Astrocyte (in vitro differentiated cells and primary cell): ENCODE data around the gene CIT. TPM values are rescaled to one million over a fixed set of nuclear protein-coding genes. Genes with fewer than 3 reads are reported as not detected.
A peak's percentile ranks its signal among the peaks of the same experiment; 100 is the strongest.

Experiments used
- DNase-seq: peaks from one replicate; pipeline ENCODE4 v3.0.0-alpha.2; 2010; ENCODE audit warnings: low read depth
- FAIRE-seq: peaks from 2 replicates; lab custom pipeline; 2011; peaks lifted over from hg19 to GRCh38; lab: Jason Lieb, UNC
- H2AFZ ChIP-seq: 2 replicates; pipeline ENCODE4 v1.6.0; 2012; ENCODE audit warnings: low read depth, low read length, inconsistent platforms
- H3K27ac ChIP-seq: 2 replicates; pipeline ENCODE4 v1.5.1; 2011; ENCODE audit warnings: low read depth, low read length, inconsistent platforms
- H3K27me3 ChIP-seq: 2 replicates; pipeline ENCODE4 v1.6.0; 2011; ENCODE audit warnings: low read length, inconsistent platforms; ENCODE audit not compliant: insufficient read depth
- H3K36me3 ChIP-seq: 2 replicates; pipeline ENCODE4 v1.5.1; 2011; ENCODE audit warnings: low read length, inconsistent platforms; ENCODE audit not compliant: insufficient read depth
- H3K4me1 ChIP-seq: 2 replicates; pipeline ENCODE4 v1.5.1; 2011; ENCODE audit warnings: low read length, inconsistent platforms; ENCODE audit not compliant: insufficient read depth
- H3K4me2 ChIP-seq: 2 replicates; pipeline ENCODE4 v1.6.0; 2012; ENCODE audit warnings: low read length, inconsistent platforms
- H3K4me3 ChIP-seq: 2 replicates; pipeline ENCODE4 v1.5.1; 2011; ENCODE audit warnings: low read depth, mild to moderate bottlenecking, low read length, inconsistent platforms; ENCODE audit not compliant: insufficient read depth
- H3K79me2 ChIP-seq: 2 replicates; pipeline ENCODE4 v1.6.0; 2012; ENCODE audit warnings: mild to moderate bottlenecking, low read length, inconsistent platforms; ENCODE audit not compliant: insufficient read depth
- H3K9ac ChIP-seq: 2 replicates; pipeline ENCODE4 v1.6.0; 2012; ENCODE audit warnings: mild to moderate bottlenecking, low read length, inconsistent platforms
- H3K9me3 ChIP-seq: 2 replicates; pipeline ENCODE4 v1.5.1; 2012; ENCODE audit warnings: low read depth, mild to moderate bottlenecking, low read length, inconsistent platforms; ENCODE audit not compliant: insufficient read depth
- H4K20me1 ChIP-seq: 2 replicates; pipeline ENCODE4 v1.6.0; 2012; ENCODE audit warnings: low read length, inconsistent platforms; ENCODE audit not compliant: insufficient read depth
- H3K27ac Mint-ChIP-seq: one replicate; pipeline ENCODE4 v1.8.0; 2021; ENCODE audit warnings: mild to moderate bottlenecking, mixed read lengths; ENCODE audit not compliant: unreplicated experiment
- H3K27me3 Mint-ChIP-seq: one replicate; pipeline ENCODE4 v1.8.0; 2021; ENCODE audit warnings: low read depth, mixed read lengths; ENCODE audit not compliant: unreplicated experiment
- H3K36me3 Mint-ChIP-seq: one replicate; pipeline ENCODE4 v1.8.0; 2021; ENCODE audit warnings: low read depth, mixed read lengths; ENCODE audit not compliant: unreplicated experiment
- H3K4me1 Mint-ChIP-seq: one replicate; pipeline ENCODE4 v1.8.0; 2021; ENCODE audit warnings: low read depth, mixed read lengths; ENCODE audit not compliant: unreplicated experiment
- H3K4me3 Mint-ChIP-seq: one replicate; pipeline ENCODE4 v1.8.0; 2021; ENCODE audit warnings: mild to moderate bottlenecking, moderate library complexity, mixed read lengths; ENCODE audit not compliant: unreplicated experiment
- H3K9me3 Mint-ChIP-seq: one replicate; pipeline ENCODE4 v1.8.0; 2021; ENCODE audit warnings: mild to moderate bottlenecking, mixed read lengths; ENCODE audit not compliant: unreplicated experiment
- EZH2 ChIP-seq: IDR thresholded peaks from 2 replicates; pipeline ENCODE4 v1.6.1; 2012; ENCODE audit warnings: mild to moderate bottlenecking, low read length, inconsistent platforms; ENCODE audit not compliant: insufficient read depth
- total RNA-seq: library from RNA; stranded (reverse); gene quantifications from 2 replicates; pipeline ENCODE4 v1.2.1, GENCODE V29; 2021
- TF ChIP-seq, protein P1 (sequence below): IDR thresholded peaks from 2 replicates; pipeline ENCODE4 v1.5.1; 2011; ENCODE audit warnings: low read depth, mild to moderate bottlenecking, inconsistent platforms, low read length, moderate library complexity; ENCODE audit not compliant: insufficient read depth

Gene CIT
- total RNA-seq, 1 donor from 2014 or later, result 4.5 TPM

DNA sequence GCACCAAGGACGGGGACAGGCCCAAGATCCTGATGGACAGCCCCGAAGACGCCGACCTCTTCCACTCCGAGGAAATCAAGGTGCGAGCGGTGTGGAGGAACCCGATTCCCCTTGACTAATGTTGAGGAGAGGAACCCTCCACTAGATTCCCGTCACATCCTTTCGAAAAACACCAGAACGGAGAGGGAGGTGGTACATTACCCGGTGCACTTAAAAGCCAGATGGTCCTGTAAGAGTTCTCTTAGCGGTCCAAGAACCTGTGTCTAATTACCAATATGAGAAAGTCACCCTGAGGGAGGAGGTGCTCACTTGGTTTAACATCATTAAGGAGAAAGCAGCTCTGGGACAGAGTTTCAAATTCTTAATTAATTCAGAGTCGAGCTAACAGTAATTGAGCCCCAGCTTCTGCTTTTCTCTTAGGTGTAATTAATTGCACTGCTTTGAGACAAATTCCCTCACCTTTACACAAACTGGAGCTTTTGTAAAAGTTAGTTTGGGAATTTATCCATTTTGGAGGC, 208.7 kb downstream of the CIT start:
- Mint-ChIP-seq H3K9me3 (no peaks in the 10 kb centered on the region), H3K27ac (peak overlapping the region; percentile 89), H3K27me3 (no peaks in the 10 kb centered on the region), H3K4me1 (peaks cover 5% of the 10 kb centered on the region), H3K4me3 (peak overlapping the region; percentile 97), H3K36me3 (no peaks in the 10 kb centered on the region)
- H3K27ac ChIP-seq, result peak overlapping the region; percentile 76
- peaks cover 5% of the 10 kb centered on the region for H3K4me1 ChIP-seq
- H3K27me3 ChIP-seq, result no peaks in the 10 kb centered on the region
- no peaks in the 10 kb centered on the region for H3K9me3 ChIP-seq
- peak; percentile 8 for DNase-seq
- H2AFZ ChIP-seq, result peak overlapping the region; percentile 97
- TF ChIP-seq, protein P1, sequence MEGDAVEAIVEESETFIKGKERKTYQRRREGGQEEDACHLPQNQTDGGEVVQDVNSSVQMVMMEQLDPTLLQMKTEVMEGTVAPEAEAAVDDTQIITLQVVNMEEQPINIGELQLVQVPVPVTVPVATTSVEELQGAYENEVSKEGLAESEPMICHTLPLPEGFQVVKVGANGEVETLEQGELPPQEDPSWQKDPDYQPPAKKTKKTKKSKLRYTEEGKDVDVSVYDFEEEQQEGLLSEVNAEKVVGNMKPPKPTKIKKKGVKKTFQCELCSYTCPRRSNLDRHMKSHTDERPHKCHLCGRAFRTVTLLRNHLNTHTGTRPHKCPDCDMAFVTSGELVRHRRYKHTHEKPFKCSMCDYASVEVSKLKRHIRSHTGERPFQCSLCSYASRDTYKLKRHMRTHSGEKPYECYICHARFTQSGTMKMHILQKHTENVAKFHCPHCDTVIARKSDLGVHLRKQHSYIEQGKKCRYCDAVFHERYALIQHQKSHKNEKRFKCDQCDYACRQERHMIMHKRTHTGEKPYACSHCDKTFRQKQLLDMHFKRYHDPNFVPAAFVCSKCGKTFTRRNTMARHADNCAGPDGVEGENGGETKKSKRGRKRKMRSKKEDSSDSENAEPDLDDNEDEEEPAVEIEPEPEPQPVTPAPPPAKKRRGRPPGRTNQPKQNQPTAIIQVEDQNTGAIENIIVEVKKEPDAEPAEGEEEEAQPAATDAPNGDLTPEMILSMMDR, result no peak
- TF ChIP-seq EZH2, result no peak
- peak overlapping the region; percentile 95 for H3K4me3 ChIP-seq
- H3K4me2 ChIP-seq, result peak overlapping the region; percentile 89
- H3K9ac ChIP-seq, result peak overlapping the region; percentile 95
- peaks cover 6% of the 10 kb centered on the region for H4K20me1 ChIP-seq
- H3K36me3 ChIP-seq, result peaks cover 12% of the 10 kb centered on the region
- peaks cover 30% of the 10 kb centered on the region for H3K79me2 ChIP-seq
- no peak for FAIRE-seq

DNA sequence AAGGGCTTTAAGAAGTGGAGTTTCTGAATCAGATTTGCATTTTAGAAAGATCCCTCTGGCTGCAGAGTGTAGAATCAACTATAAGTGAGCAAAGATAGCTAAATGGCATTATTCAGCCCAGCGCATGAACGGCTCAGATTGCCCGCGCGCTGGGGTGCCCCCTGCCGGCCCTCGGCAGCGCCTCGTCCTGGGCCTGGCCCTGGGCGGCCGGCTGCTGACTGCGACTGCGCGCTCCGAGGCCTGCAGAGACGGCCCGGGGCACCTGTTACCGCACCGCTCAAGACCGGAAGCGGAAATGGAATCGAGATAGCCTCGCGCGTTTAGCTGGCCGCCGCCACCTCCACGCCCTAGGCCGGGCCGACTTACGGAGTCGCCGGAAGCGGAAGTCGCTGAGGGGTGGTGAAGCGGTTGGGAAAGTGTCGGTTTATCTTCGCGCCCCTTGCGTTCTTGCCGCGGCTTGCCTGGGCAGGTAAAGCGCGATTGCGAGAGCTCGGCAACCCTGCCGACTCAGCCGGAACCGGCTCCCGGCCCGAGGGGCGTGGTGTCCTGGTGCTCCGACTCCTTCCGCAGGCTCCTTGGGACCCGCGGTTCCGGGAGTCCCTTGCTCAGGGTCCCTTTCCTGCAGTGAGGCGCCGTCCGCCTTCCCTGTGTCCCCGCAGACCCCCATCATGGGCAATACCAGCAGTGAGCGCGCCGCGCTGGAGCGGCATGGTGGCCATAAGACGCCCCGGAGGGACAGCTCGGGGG, 209.4 kb downstream of the CIT start, which contains the start of gene PRKAB1:
Gene PRKAB1, plus strand, starts transcription at position 557 of the 747 bp plus-strand sequence. Its CDS starts 112 bp downstream, at position 669.
- H3K27ac Mint-ChIP-seq, result peak within 1 kb of the TSS; percentile 89
- no peaks in the 10 kb centered on the region for H3K36me3 Mint-ChIP-seq
- Histone ChIP-seq H3K4me3 (peak within 1 kb of the TSS; percentile 95), H2AFZ (peak within 1 kb of the TSS; percentile 97), H3K9ac (peak within 1 kb of the TSS; percentile 95), H3K27me3 (no peaks in the 10 kb centered on the region), H3K79me2 (peaks cover 30% of the 10 kb centered on the region), H3K27ac (peak within 1 kb of the TSS; percentile 76), H4K20me1 (peaks cover 4% of the 10 kb centered on the region), H3K9me3 (no peaks in the 10 kb centered on the region), H3K36me3 (peaks cover 9% of the 10 kb centered on the region), H3K4me2 (peak within 1 kb of the TSS; percentile 89), H3K4me1 (peaks cover 5% of the 10 kb centered on the region)
- FAIRE-seq (no peak), DNase-seq (peak; percentile 93)
- H3K27me3 Mint-ChIP-seq, result no peaks in the 10 kb centered on the region
- TF ChIP-seq, protein P1, result peak; percentile 80
- no peak for TF ChIP-seq EZH2
- peak within 1 kb of the TSS; percentile 97 for H3K4me3 Mint-ChIP-seq
- H3K9me3 Mint-ChIP-seq, result no peaks in the 10 kb centered on the region
- peaks cover 5% of the 10 kb centered on the region for H3K4me1 Mint-ChIP-seq
